ENCODE results near the gene RAB14.

RAB14 gene

GRCh38 chr9:121233906-121234831 is 32.5 kb upstream of the RAB14 start:
- Histone ChIP-seq H3K27ac (ENCODE audit: low read length) (no peak overlapping the region), H3K9ac (ENCODE audit: low read length) (no peak overlapping the region), H3K36me3 (ENCODE audit: control insufficient read depth, low read depth, low read length) (no peaks in the 10 kb centered on the region), H3K27me3 (ENCODE audit: control insufficient read depth, insufficient read depth, low read length) (no peaks in the 10 kb centered on the region), H3K4me3 (ENCODE audit: low read length) (no peak overlapping the region), H3K9me3 (ENCODE audit: control insufficient read depth, low read depth, low read length) (no peaks in the 10 kb centered on the region), H3K4me1 (ENCODE audit: control insufficient read depth, low read depth, low read length) (no peaks in the 10 kb centered on the region)

DNA sequence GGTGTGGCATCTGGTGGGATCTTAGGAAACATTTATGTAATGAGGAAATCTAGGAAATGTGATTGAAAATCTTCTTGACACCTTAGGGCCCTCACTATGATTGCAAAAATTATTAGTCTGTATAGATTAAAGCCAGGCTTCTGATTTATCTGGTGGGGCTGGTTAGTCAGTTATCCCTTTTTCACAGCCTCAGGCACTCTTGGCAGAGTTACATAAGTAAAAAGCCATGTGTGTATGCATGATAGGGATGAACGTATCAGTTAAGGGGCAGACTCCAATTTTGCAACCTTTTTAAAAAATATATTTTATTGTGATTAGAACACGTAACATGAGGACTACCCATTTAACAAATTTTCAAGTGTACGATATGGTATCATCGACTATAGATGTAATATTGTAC is 30.6 kb upstream of the RAB14 start:
- no peak overlapping the region for H3K4me3 ChIP-seq (ENCODE audit: low read length)
- no peak overlapping the region for H3K9ac ChIP-seq (ENCODE audit: low read length)
- H3K4me1 ChIP-seq (ENCODE audit: control insufficient read depth, low read depth, low read length) = no peaks in the 10 kb centered on the region
- no peaks in the 10 kb centered on the region for H3K27me3 ChIP-seq (ENCODE audit: control insufficient read depth, insufficient read depth, low read length)
- H3K27ac ChIP-seq (ENCODE audit: low read length) = no peak overlapping the region
- no peaks in the 10 kb centered on the region for H3K36me3 ChIP-seq (ENCODE audit: control insufficient read depth, low read depth, low read length)
- H3K9me3 ChIP-seq (ENCODE audit: control insufficient read depth, low read depth, low read length) = no peaks in the 10 kb centered on the region

DNA sequence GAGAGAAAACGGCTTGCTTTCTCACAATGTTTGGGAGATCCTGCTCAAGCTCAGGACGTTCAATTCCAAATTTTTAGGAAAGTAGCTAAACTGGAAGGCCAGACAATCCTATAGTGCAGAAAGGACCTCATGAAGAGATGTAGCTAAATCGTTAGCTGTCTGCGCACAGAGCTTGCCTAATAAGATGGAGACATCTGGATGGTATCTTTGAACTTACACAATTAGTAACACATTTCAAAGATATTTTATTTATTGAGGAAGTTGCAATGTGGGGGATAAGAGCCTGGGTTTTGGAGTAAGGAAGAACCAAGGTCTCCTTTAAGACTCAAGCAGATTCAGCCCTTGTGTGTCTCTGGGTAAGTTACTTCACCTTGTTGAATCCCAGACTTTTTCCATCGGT is 28.6 kb upstream of the RAB14 start:
- Histone ChIP-seq H3K27ac (ENCODE audit: low read length) (no peak overlapping the region), H3K4me3 (ENCODE audit: low read length) (no peak overlapping the region), H3K27me3 (ENCODE audit: control insufficient read depth, insufficient read depth, low read length) (no peaks in the 10 kb centered on the region), H3K36me3 (ENCODE audit: control insufficient read depth, low read depth, low read length) (no peaks in the 10 kb centered on the region), H3K9me3 (ENCODE audit: control insufficient read depth, low read depth, low read length) (no peaks in the 10 kb centered on the region), H3K4me1 (ENCODE audit: control insufficient read depth, low read depth, low read length) (no peaks in the 10 kb centered on the region), H3K9ac (ENCODE audit: low read length) (no peak overlapping the region)

GRCh38 chr9:121227862-121228261 is 26.2 kb upstream of the RAB14 start:
- Histone ChIP-seq H3K4me3 (ENCODE audit: low read length) (no peak overlapping the region), H3K27ac (ENCODE audit: low read length) (no peak overlapping the region), H3K36me3 (ENCODE audit: control insufficient read depth, low read depth, low read length) (no peaks in the 10 kb centered on the region), H3K9ac (ENCODE audit: low read length) (no peak overlapping the region), H3K9me3 (ENCODE audit: control insufficient read depth, low read depth, low read length) (no peaks in the 10 kb centered on the region), H3K27me3 (ENCODE audit: control insufficient read depth, insufficient read depth, low read length) (no peaks in the 10 kb centered on the region), H3K4me1 (ENCODE audit: control insufficient read depth, low read depth, low read length) (peaks cover 4% of the 10 kb centered on the region)

- Histone ChIP-seq H3K9ac (ENCODE audit: low read length) (no peak overlapping the region), H3K36me3 (ENCODE audit: control insufficient read depth, low read depth, low read length) (no peaks in the 10 kb centered on the region), H3K27ac (ENCODE audit: low read length) (no peak overlapping the region), H3K4me3 (ENCODE audit: low read length) (no peak overlapping the region), H3K27me3 (ENCODE audit: control insufficient read depth, insufficient read depth, low read length) (no peaks in the 10 kb centered on the region), H3K4me1 (ENCODE audit: control insufficient read depth, low read depth, low read length) (peaks cover 21% of the 10 kb centered on the region), H3K9me3 (ENCODE audit: control insufficient read depth, low read depth, low read length) (no peaks in the 10 kb centered on the region)
These were observed 24.5 kb upstream of the RAB14 start for GRCh38 chr9:121226175-121226574.

- H3K27me3 ChIP-seq (ENCODE audit: control insufficient read depth, insufficient read depth, low read length) = no peaks in the 10 kb centered on the region
These were observed 23.6 kb upstream of the RAB14 start for GRCh38 chr9:121225240-121225639.

DNA sequence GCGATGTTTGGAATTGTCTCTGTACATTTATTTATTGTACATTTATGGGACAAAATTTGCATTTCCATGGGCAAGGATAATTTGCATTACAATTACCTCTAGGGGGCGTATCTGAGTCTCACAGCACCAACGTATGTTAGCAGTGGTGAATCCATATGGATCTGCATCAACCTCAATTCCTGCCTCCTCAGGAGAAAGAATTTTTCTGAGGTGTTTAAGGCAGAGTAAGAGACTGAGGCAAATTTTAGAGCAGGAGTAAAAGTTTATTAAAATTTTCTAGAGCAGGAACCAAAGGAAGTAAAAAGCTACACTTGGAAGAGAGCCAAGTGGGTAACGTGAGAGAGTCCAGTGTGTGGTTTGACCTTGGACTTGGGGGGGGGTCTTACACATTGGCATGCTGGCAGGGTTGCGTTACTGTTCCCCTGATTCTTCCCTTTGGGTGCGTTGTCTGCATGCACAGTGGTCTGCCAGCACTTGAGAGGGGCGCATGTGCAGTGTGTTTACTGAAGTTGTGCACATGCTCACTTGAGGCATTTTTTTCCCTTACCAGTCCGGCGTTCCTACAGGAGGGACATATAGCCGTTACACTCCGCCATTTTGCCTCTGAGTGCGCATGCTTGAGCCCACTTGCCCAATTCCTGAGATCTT is 21.0 kb upstream of the RAB14 start:
- Histone ChIP-seq H3K9ac (ENCODE audit: low read length) (no peak overlapping the region), H3K4me3 (ENCODE audit: low read length) (no peak overlapping the region), H3K27me3 (ENCODE audit: control insufficient read depth, insufficient read depth, low read length) (no peaks in the 10 kb centered on the region), H3K36me3 (ENCODE audit: control insufficient read depth, low read depth, low read length) (no peaks in the 10 kb centered on the region), H3K9me3 (ENCODE audit: control insufficient read depth, low read depth, low read length) (no peaks in the 10 kb centered on the region), H3K27ac (ENCODE audit: low read length) (no peak overlapping the region), H3K4me1 (ENCODE audit: control insufficient read depth, low read depth, low read length) (peaks cover 35% of the 10 kb centered on the region)

More at GRCh38 chr9:121225240-121225639, 23.6 kb upstream of the RAB14 start:
- H3K27ac ChIP-seq (ENCODE audit: low read length) = no peak overlapping the region
- H3K4me1 ChIP-seq (ENCODE audit: control insufficient read depth, low read depth, low read length) = peaks cover 28% of the 10 kb centered on the region
- H3K36me3 ChIP-seq (ENCODE audit: control insufficient read depth, low read depth, low read length) = no peaks in the 10 kb centered on the region
- H3K9ac ChIP-seq (ENCODE audit: low read length) = no peak overlapping the region
- H3K9me3 ChIP-seq (ENCODE audit: control insufficient read depth, low read depth, low read length) = no peaks in the 10 kb centered on the region
- no peak overlapping the region for H3K4me3 ChIP-seq (ENCODE audit: low read length)

- no peaks in the 10 kb centered on the region for H3K9me3 ChIP-seq (ENCODE audit: control insufficient read depth, low read depth, low read length)
- peak overlapping the region; percentile 46 for H3K4me3 ChIP-seq (ENCODE audit: low read length)
- peak overlapping the region; percentile 64 for H3K9ac ChIP-seq (ENCODE audit: low read length)
- no peaks in the 10 kb centered on the region for H3K36me3 ChIP-seq (ENCODE audit: control insufficient read depth, low read depth, low read length)
- H3K27ac ChIP-seq (ENCODE audit: low read length) = peak overlapping the region; percentile 40
- H3K27me3 ChIP-seq (ENCODE audit: control insufficient read depth, insufficient read depth, low read length) = no peaks in the 10 kb centered on the region
- peaks cover 35% of the 10 kb centered on the region for H3K4me1 ChIP-seq (ENCODE audit: control insufficient read depth, low read depth, low read length)
These were observed 20.0 kb upstream of the RAB14 start for GRCh38 chr9:121221664-121222055.

GRCh38 chr9:121220996-121221663 is 19.5 kb upstream of the RAB14 start:
- H3K4me3 ChIP-seq (ENCODE audit: low read length) = peak overlapping the region; percentile 46
- H3K4me1 ChIP-seq (ENCODE audit: control insufficient read depth, low read depth, low read length) = peaks cover 35% of the 10 kb centered on the region
- peak overlapping the region; percentile 64 for H3K9ac ChIP-seq (ENCODE audit: low read length)
- peak overlapping the region; percentile 40 for H3K27ac ChIP-seq (ENCODE audit: low read length)
- H3K27me3 ChIP-seq (ENCODE audit: control insufficient read depth, insufficient read depth, low read length) = no peaks in the 10 kb centered on the region
- no peaks in the 10 kb centered on the region for H3K9me3 ChIP-seq (ENCODE audit: control insufficient read depth, low read depth, low read length)
- H3K36me3 ChIP-seq (ENCODE audit: control insufficient read depth, low read depth, low read length) = no peaks in the 10 kb centered on the region

- Histone ChIP-seq H3K4me3 (ENCODE audit: low read length) (no peak overlapping the region), H3K9me3 (ENCODE audit: control insufficient read depth, low read depth, low read length) (no peaks in the 10 kb centered on the region), H3K27ac (ENCODE audit: low read length) (no peak overlapping the region), H3K9ac (ENCODE audit: low read length) (no peak overlapping the region), H3K27me3 (ENCODE audit: control insufficient read depth, insufficient read depth, low read length) (no peaks in the 10 kb centered on the region), H3K4me1 (ENCODE audit: control insufficient read depth, low read depth, low read length) (peaks cover 35% of the 10 kb centered on the region), H3K36me3 (ENCODE audit: control insufficient read depth, low read depth, low read length) (no peaks in the 10 kb centered on the region)
These were observed 17.9 kb upstream of the RAB14 start for GRCh38 chr9:121219530-121219929.

GRCh38 chr9:121218357-121219027 is 16.8 kb upstream of the RAB14 start:
- H3K36me3 ChIP-seq (ENCODE audit: control insufficient read depth, low read depth, low read length) = no peaks in the 10 kb centered on the region
- H3K9me3 ChIP-seq (ENCODE audit: control insufficient read depth, low read depth, low read length) = no peaks in the 10 kb centered on the region
- no peaks in the 10 kb centered on the region for H3K27me3 ChIP-seq (ENCODE audit: control insufficient read depth, insufficient read depth, low read length)
- H3K9ac ChIP-seq (ENCODE audit: low read length) = no peak overlapping the region
- H3K4me3 ChIP-seq (ENCODE audit: low read length) = no peak overlapping the region
- no peak overlapping the region for H3K27ac ChIP-seq (ENCODE audit: low read length)
- H3K4me1 ChIP-seq (ENCODE audit: control insufficient read depth, low read depth, low read length) = peaks cover 39% of the 10 kb centered on the region

All from iPS-18a (cell line).